K562 (cell line): Measurements from ENCODE around the gene NMT1. TPM values are rescaled to one million over a fixed set of nuclear protein-coding genes. Genes with fewer than 3 reads are reported as not detected.
A peak's percentile ranks its signal among the peaks of the same experiment; 100 is the strongest.

Source experiments
- BRD4 ChIP-seq: fragments of 200-600 bp; sonication (generic); IDR thresholded peaks from 2 replicates; pipeline ENCODE4 v1.6.1; 2017; ENCODE audit warnings: inconsistent platforms
- CAMTA2 ChIP-seq: fragments of 250-450 bp; sonication (Bioruptor Pico); conservative IDR thresholded peaks from 2 replicates; pipeline ENCODE4 v1.5.1; 2022
- CHAMP1 ChIP-seq: fragments of 450-650 bp; IDR thresholded peaks from 2 replicates; pipeline ENCODE4 v1.6.1; 2016; ENCODE audit warnings: mild to moderate bottlenecking
- CREB3 ChIP-seq: fragments of 450-650 bp; conservative IDR thresholded peaks from 2 replicates; pipeline ENCODE4 v1.6.1; 2016; ENCODE audit warnings: missing genetic modification characterization, low read depth, mild to moderate bottlenecking, missing compliant biosample characterization, moderate library complexity
- FOS ChIP-seq: IDR thresholded peaks from 3 replicates; pipeline ENCODE4 v1.6.1; 2011; ENCODE audit not compliant: insufficient read length; ENCODE audit errors: extremely low read depth
- HDAC3 ChIP-seq: fragments of 450-650 bp; IDR thresholded peaks from 2 replicates; pipeline ENCODE4 v1.6.1; 2018; ENCODE audit warnings: borderline replicate concordance, mild to moderate bottlenecking, moderate library complexity; ENCODE audit not compliant: partially characterized antibody
- HNRNPLL ChIP-seq: fragments of 200-400 bp; formaldehyde crosslinking; IDR thresholded peaks from 2 replicates; pipeline ENCODE4 v1.6.1; 2017; ENCODE audit warnings: low read length, low read depth, mild to moderate bottlenecking; ENCODE audit not compliant: poor library complexity, severe bottlenecking
- KDM1A ChIP-seq, 2 experiments: fragments of 450-650 bp; IDR thresholded peaks; 2 replicates each; pipeline ENCODE4 v1.6.1; 2016; ENCODE audit warnings: mild to moderate bottlenecking in 2 of 2
- MCM3 ChIP-seq: fragments of 450-650 bp; IDR thresholded peaks from 2 replicates; pipeline ENCODE4 v1.6.1; 2016
- PHF20 ChIP-seq: fragments of 450-650 bp; IDR thresholded peaks from 2 replicates; pipeline ENCODE4 v1.6.1; 2018; ENCODE audit not compliant: partially characterized antibody
- POLR2G ChIP-seq: fragments of 200-400 bp; formaldehyde crosslinking; IDR thresholded peaks from 2 replicates; pipeline ENCODE4 v1.6.1; 2017; ENCODE audit warnings: low read depth, mild to moderate bottlenecking, antibody characterized with exemption, low read length, moderate library complexity
- PTRF ChIP-seq: fragments of 450-650 bp; IDR thresholded peaks from 2 replicates; pipeline ENCODE4 v1.6.1; 2016; ENCODE audit warnings: mild to moderate bottlenecking, missing genetic modification characterization, missing compliant biosample characterization
- SFPQ ChIP-seq: fragments of 200-400 bp; formaldehyde crosslinking; IDR thresholded peaks from 2 replicates; pipeline ENCODE4 v1.6.1; 2017; ENCODE audit warnings: mild to moderate bottlenecking, low read depth, low read length, moderate library complexity
- ZC3H11A ChIP-seq: IDR thresholded peaks from 2 replicates; pipeline ENCODE4 v1.6.1; 2012; ENCODE audit warnings: low read depth, low read length, improper control_type of control experiment
- ZC3H4 ChIP-seq: sonication (generic); formaldehyde crosslinking; IDR thresholded peaks from 2 replicates; pipeline ENCODE4 v1.9.0; 2021; ENCODE audit warnings: missing genetic modification reagents, borderline replicate concordance
- ZFP30 ChIP-seq: fragments of 250-450 bp; sonication (Bioruptor Pico); IDR thresholded peaks from 2 replicates; pipeline ENCODE4 v1.8.0; 2022; ENCODE audit warnings: moderate library complexity, mild to moderate bottlenecking, inconsistent platforms, borderline replicate concordance
- ZKSCAN3 ChIP-seq: fragments of 250-450 bp; sonication (Bioruptor Pico); IDR thresholded peaks from 2 replicates; pipeline ENCODE4 v1.4.0; 2020
- ZNF408 ChIP-seq: fragments of 250-450 bp; sonication (Bioruptor Pico); IDR thresholded peaks from 2 replicates; pipeline ENCODE4 v1.4.0; 2020; ENCODE audit warnings: low read depth, mild to moderate bottlenecking, moderate library complexity
- ZNF764 ChIP-seq: fragments of 250-450 bp; sonication (Bioruptor Pico); IDR thresholded peaks from 2 replicates; pipeline ENCODE4 v1.4.0; 2020; ENCODE audit warnings: low read depth, mild to moderate bottlenecking, moderate library complexity
- ZNF778 ChIP-seq: fragments of 450-650 bp; formaldehyde crosslinking; IDR thresholded peaks from 2 replicates; pipeline ENCODE4 v1.4.0; 2020; ENCODE audit warnings: mild to moderate bottlenecking, moderate library complexity
- polyA plus RNA-seq, 8 experiments: library from polyadenylated mRNA; depleted of rRNA in 4 of 8; stranded (reverse) in 5 of 8; unstranded in 3 of 8; fragments of >200 nt; fragmentation: Nextera tagmentation in 2 of 8; fragmentation: Illumina TruSeq in 1 of 8; extraction: Ambion mirVana in 2 of 8; extraction: Trizol in 1 of 8; gene quantifications; 2 replicates each; pipeline versions ENCODE4 v1.2.1 to v1.2.3, GENCODE V29; 2011 to 2014; ENCODE audit warnings: inconsistent platforms in 1 of 8, missing spikeins in 1 of 8
- total RNA-seq, 7 experiments: library from RNA; depleted of rRNA in 6 of 7; stranded (reverse); fragments of >200 nt in 6 of 7; fragmentation: Illumina TruSeq in 2 of 7; extraction: Trizol in 2 of 7; gene quantifications; 2 replicates each; pipeline versions ENCODE4 v1.2.1 to v1.2.3, GENCODE V29; 2011 to 2021; ENCODE audit warnings: low replicate concordance in 1 of 7
- TF ChIP-seq, protein P1 (sequence below): fragments of 450-650 bp; formaldehyde crosslinking; IDR thresholded peaks from 2 replicates; pipeline ENCODE4 v1.4.0; 2020; ENCODE audit warnings: mild to moderate bottlenecking, mixed read lengths

NMT1 gene
- total and polyA plus RNA-seq, 9 of the 15 experiments (the other 6 are each of a cell fraction or from before 2014, with no cell fraction given): 86.7 to 569 (median 213) TPM

DNA sequence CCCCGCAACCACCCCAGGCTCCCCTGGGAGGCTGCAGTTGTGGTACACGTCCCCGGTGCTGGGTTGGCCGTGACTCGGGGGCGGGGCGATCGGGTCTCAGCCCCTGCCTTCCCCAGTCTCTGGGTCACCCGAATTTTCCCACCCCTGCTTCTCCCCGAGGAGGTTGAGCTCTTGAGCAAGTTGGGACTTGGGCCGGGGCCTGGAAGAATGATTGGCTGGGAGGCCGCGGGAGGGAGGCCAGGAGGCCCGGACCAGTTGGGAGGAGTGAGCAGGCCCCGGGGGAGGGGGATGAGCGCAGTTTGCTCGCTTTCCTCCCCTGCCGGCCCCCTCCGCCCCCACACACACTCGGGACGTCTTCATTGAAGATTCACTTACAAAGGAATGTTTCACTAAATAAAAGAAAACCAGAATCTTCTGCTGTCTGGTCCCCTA is 82.7 kb downstream of the NMT1 start (continued):
- TF ChIP-seq SFPQ: no peak
- peak in 1 of 2 experiments; percentile 94; a peak in 2 of 4 replicates for TF ChIP-seq KDM1A (IDR thresholded peaks at IDR 0.05)
- no peak for TF ChIP-seq CHAMP1
- peak; percentile 62; the same call in 1 of the 2 replicates for TF ChIP-seq POLR2G
- TF ChIP-seq ZNF778: no peak
- TF ChIP-seq ZC3H11A: no peak
- no peak for TF ChIP-seq ZFP30 (CRISPR knock-in tag)
- no peak for TF ChIP-seq ZNF764 (CRISPR knock-in tag)
- TF ChIP-seq MCM3: no peak
- no peak for TF ChIP-seq FOS
- no peak for TF ChIP-seq ZKSCAN3
- TF ChIP-seq CREB3 (tag): no peak
- TF ChIP-seq ZNF408 (CRISPR knock-in tag): no peak
- no peak for TF ChIP-seq HNRNPLL
- TF ChIP-seq ZC3H4 (CRISPR knock-in tag): no peak
- no peak for TF ChIP-seq HDAC3
- TF ChIP-seq PHF20: no peak
- no peak for TF ChIP-seq PTRF
- TF ChIP-seq BRD4: no peak
- TF ChIP-seq, protein P1, sequence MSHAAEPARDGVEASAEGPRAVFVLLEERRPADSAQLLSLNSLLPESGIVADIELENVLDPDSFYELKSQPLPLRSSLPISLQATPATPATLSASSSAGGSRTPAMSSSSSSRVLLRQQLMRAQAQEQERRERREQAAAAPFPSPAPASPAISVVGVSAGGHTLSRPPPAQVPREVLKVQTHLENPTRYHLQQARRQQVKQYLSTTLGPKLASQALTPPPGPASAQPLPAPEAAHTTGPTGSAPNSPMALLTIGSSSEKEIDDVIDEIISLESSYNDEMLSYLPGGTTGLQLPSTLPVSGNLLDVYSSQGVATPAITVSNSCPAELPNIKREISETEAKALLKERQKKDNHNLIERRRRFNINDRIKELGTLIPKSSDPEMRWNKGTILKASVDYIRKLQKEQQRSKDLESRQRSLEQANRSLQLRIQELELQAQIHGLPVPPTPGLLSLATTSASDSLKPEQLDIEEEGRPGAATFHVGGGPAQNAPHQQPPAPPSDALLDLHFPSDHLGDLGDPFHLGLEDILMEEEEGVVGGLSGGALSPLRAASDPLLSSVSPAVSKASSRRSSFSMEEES (CRISPR knock-in tag): no peak
- TF ChIP-seq CAMTA2: no peak
